IPS-NIHi7 (cell line): ENCODE measurements around the gene BRF1.
"Not testable (repeated sequence)": the region's sequence is repeated elsewhere in the genome, so short reads cannot be mapped to it uniquely, and the experiment has no call there.

ENCODE experiments used
- DNase-seq: peaks from one replicate; pipeline ENCODE4 v3.0.0; 2012; ENCODE audit warnings: mixed read lengths; ENCODE audit errors: extremely low spot score

The BRF1 gene, protein sequence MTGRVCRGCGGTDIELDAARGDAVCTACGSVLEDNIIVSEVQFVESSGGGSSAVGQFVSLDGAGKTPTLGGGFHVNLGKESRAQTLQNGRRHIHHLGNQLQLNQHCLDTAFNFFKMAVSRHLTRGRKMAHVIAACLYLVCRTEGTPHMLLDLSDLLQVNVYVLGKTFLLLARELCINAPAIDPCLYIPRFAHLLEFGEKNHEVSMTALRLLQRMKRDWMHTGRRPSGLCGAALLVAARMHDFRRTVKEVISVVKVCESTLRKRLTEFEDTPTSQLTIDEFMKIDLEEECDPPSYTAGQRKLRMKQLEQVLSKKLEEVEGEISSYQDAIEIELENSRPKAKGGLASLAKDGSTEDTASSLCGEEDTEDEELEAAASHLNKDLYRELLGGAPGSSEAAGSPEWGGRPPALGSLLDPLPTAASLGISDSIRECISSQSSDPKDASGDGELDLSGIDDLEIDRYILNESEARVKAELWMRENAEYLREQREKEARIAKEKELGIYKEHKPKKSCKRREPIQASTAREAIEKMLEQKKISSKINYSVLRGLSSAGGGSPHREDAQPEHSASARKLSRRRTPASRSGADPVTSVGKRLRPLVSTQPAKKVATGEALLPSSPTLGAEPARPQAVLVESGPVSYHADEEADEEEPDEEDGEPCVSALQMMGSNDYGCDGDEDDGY

GRCh38 chr14:105300542-105301102 is at the start of gene BRF1:
TSS of gene BRF1 (minus strand) at chr14:105301001. CDS start at chr14:105300629, 372 bp downstream.
- DNase-seq = peak; percentile 97

- DNase-seq = no peak
Measured at GRCh38 chr14:105349992-105350391, 49.2 kb upstream of the BRF1 start.

GRCh38 chr14:105348945-105349699 is 48.3 kb upstream of the BRF1 start:
- DNase-seq = no peak

- DNase-seq = no peak
Measured at GRCh38 chr14:105348169-105348944, 47.6 kb upstream of the BRF1 start.

DNA sequence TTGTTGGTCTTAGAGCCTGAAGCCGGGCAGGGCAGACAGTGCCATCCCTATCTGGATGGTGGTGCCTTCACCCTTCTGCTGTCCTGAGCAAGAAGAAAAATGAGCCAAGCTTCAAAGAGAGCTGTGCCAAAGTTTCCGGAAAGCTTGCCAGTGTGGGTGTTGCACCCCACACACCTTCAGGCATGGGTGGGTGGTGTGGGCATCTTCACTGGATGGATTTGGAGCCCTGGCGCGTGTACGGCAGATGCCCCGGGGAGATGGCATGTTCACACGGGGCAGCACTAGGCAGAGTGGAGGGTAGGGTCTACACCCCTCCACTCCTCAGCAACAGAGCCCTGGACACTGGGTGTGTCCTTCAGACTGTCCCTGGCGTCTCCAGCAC is 46.8 kb upstream of the BRF1 start:
- no peak for DNase-seq

DNA sequence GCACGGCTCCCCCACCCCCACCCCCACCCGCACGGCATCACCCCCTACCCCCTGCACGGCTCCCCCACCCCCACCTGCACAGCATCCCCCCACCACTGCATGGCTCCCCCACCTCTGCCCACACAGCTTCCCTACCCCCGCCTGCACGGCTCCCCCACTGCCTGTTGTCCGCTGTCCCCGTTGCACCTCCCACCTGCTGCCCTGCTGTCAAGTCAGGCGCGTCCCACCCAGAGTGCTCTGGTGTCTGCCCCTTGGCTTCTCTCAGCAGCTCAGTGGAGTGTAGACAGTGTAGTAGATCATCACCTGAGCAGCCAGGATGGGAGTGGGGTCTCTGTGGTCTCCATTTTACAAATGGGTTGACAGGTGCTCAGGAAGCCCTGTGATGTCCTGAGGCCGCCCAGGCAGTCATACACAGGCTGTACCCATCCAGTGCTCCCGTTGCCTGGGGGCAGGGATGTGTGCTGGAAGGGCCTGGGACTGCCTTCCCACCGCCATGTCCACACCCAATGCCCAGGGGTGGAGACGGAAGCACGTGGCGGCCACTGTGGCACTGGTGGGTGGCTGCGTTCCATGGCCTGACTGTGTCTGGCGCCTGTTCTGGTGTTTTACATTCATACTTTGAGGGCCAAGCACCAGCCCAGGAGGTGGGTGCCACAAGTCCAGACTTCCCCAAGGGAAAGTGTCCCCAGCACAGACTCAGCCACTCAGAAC is 46.2 kb upstream of the BRF1 start:
- DNase-seq = no peak

DNA sequence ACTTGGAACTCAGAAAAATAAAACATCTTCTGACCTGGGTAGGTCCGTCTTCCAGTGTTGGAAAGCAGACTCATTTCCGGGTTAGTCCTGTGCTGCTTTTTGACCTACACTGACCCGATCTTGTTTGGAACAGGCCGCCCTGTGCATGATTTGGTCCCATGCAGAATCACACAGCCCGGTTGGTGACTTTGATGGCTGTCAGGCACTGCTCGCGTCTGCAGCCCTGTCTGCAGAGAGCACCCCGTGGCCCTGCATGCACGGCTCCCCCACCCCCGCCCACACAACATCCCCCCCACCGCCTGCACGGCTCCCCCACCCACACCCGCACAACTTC is 45.4 kb upstream of the BRF1 start:
- no peak for DNase-seq

DNA sequence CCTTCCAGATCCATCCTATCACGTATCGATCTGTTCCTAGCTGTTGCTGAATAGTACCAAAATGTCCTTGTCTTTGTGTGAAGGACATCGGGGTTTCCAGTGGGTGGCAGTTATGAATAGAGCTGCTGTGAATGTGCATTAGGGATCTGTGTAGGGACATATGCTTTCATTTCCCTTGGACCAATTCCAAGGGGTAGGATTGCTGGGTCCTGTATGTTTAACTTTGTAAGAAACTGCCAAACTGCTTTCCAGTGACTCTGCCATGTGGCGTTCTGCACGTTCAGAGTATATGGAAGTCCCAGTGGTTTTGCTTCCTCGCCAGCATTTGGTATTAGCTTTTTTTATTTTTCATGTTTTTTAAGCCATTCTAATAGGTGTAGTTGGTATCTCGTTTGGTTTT is 42.4 kb upstream of the BRF1 start:
- no peak for DNase-seq

DNA sequence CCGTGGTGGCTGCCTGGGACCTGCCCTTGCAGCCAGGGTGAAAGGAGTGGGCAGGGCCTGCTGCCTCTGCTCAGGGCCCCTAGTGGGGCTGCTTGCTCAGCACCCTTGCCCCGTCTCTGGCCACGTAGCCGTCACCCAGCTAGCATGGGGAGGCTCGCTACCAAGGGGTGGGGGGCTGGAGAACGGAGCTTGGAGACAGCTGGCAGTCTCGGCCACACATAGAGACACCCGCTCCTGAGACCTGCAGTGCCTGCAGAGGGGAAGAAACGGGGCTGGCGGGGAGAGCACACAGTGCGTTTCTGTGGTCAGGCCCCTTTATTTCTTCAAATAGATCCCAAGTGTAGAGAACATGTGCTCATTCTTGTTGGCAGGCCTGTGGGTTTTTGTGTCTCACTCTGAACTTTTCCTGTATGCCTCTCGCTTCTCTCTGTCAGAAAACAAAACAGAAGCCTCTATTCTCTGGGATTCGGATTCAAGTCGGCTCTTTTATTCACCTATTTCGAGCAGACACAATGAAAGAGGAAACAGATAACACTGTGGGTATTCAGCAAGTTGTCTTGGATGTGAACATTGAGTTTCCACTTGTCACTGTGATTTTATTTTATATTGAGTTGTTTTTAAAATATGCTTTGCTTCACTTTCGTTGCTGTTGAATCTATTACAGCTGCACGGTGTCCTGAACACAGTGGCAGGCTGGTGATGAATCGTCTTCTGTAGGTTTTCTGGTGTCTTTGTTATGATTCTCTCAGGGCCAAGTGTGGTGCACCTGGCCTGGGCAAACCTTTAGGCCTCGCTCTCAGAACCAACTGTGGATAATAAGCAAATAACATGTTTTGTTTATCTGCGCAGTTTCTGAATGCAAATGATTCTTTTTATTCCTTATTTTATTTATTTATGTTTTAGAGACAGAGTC is 40.3 kb upstream of the BRF1 start:
- DNase-seq = no peak

DNA sequence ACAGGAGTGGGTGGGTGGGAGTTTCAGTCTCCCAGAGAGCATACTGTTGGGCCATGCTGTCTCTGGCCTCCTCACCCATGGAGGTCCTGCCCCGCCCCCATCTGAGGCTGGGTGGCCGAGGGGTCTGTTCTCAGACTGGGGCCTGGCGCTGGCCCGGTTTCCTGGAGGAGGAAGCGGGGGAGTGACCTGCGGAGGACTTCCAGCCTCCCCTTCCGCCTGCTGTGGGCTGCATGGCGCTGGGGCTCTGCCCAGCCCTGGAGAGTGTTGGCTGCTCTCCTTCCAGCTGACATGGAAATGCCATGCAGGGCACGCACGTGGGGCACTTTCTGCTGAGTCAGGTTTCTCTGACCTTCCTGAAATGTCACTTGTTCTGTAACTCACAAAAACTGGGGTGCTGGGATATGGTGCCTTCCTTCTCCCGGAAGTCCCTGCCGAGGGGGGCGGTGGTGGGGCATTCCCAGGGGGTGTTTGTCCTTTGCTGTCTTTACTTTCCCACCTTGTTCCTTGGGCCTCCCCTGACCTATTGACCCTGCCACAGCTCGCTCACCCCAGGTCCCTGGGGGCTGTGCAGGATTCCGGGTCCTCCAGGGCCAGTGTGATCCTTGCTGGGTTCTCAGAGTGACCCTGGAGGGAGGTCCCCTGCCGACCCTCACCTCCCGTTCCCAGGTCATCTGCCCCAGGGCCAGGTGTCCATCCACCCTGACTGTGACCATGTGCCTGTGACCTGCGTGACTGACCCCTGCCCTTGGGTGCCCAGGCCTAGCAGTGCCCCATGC is 37.4 kb upstream of the BRF1 start:
- no peak for DNase-seq

DNA sequence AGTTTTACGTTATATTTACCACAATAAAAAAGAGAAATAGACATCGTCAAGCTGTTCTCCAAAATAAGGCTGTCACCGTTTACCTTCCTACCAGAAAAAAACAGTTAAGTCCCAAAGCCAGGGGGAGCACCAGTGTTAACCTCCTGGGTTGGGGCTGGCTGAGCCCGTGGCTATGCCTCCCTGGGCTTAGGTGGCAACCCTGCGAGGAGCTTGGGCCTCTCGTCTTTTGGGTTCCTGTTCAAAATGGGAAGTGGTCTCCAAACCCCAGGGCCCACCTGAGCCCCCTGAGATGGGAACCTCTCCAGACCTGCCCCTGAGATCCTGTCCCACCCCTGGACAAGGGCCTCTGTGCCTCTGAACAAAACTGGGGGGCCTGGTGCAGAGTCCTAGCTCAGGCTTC is 36.6 kb upstream of the BRF1 start:
- DNase-seq = no peak

DNA sequence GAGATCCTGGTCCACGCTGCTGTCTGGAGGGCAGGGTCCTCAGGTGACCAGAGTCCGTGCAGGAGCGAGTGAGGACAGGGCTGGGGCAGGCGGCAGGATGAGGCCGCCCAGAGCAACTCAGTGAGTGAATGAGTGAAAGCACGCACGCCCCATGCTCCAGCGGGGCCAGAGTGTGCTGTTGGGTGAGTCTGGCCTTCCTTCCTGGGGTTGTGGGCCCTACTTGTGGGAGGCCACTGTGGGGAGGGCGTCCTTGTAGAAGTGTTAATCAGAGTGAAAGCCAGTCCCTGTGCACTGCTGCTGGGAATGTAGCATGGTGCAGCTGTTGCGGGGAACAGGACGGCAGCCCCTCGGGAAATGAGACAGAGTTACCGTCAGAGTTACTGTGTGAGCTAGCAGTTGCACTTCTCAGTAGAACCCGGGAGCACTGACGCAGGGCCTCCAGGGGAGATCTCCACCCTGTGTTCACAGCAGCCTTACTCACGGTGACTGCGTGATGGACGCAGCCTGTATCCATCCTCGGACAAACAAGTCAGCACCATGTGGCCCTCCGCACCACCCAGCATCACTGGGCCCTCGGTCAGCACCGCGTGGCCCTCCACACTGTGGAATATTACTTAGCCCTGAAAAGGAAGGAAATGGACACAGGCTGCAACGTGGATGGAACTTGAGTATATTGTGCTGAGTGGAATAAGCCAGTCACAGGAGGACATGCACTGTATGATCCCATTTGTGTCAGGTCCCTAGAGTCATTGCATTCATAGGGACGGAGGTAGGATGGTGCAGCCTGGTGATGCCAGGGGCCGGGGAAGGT is 35.9 kb upstream of the BRF1 start:
- DNase-seq = no peak

GRCh38 chr14:105335735-105336476 is 35.1 kb upstream of the BRF1 start:
- DNase-seq = no peak

DNA sequence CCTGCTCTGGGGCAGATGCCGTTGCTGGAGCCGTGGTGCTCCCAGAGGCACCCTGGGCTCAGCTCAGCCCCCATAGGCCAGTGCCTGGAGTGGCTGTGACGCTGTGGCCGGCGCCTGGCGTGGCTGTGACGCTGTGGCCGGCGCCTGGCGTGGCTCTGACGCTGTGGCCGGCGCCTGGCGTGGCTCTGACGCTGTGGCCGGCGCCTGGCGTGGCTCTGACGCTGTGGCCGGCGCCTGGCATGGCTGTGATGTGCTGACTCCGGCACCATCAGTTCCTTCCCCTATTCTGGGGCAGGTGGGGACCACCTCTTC is 34.4 kb upstream of the BRF1 start:
- not testable (repeated sequence) for DNase-seq

DNA sequence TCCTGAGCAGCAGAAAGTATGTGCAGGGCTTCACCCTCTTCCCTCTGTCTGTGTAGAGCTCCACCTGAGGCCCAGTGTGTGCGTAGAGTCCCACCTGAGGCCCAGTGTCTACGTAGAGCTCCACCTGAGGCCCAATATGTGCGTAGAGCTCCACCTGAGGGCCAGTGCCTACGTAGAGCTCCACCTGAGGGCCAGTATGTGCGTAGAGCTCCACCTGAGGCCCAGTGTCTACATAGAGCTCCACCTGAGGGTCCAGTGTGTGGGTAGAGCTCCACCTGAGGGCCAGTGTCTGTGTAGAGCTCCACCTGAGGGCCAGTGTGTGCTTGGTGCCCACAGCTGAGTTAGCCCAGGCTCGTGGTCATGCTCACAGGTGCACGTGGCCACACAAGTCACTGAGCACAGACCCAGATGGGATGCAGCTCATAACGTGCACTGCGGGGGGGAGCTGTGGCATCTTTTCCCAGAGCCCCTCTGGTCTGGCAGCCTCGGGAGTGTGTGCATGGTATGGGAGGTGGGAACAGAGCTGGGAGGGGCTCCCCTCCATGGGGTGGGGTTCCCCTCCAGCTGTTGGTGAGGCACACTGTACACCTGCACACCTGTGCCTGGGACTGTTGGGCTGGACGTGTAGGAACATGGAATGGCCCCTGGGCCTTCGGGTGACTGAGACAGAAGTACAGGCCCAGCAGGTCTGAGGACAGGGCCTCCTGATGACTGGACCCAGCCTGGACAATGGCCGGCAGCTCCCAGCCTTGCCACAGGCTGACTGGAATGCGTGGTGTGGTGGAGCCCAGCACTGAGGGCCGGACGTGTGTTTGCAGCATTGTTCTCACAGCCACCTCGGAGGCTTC is 33.8 kb upstream of the BRF1 start:
- no peak for DNase-seq

GRCh38 chr14:105333613-105334364 is 33.0 kb upstream of the BRF1 start:
- no peak for DNase-seq
